Measurements from ENCODE around the gene CRLF2. TPM values are rescaled to one million over a fixed set of nuclear protein-coding genes. Genes with fewer than 3 reads are reported as not detected.
"Not testable (repeated sequence)": the region's sequence is repeated elsewhere in the genome, so short reads cannot be mapped to it uniquely, and the experiment has no call there.

The CRLF2 gene
- polyA plus RNA-seq, 1 donor, result not detected

- peak; percentile 62 for DNase-seq
Measured at GRCh38 chrX:1165535-1166196, 46.8 kb downstream of the CRLF2 start.

- DNase-seq, result peak; percentile 42
Measured at GRCh38 chrX:1164322-1165288, 47.8 kb downstream of the CRLF2 start.

GRCh38 chrX:1163231-1163630 lies 49.2 kb downstream of the CRLF2 start:
- no peak for DNase-seq

- no peak for DNase-seq
Measured at GRCh38 chrX:1162119-1162916, 50.1 kb downstream of the CRLF2 start.

GRCh38 chrX:1159548-1159947 lies 52.9 kb downstream of the CRLF2 start:
- DNase-seq, result no peak

- not testable (repeated sequence) for DNase-seq
Measured at GRCh38 chrX:1156681-1157455, 55.6 kb downstream of the CRLF2 start.

- DNase-seq, result no peak
Measured at GRCh38 chrX:1153940-1154339, 58.5 kb downstream of the CRLF2 start.

GRCh38 chrX:1152090-1152489 lies 60.4 kb downstream of the CRLF2 start:
- DNase-seq, result no peak

GRCh38 chrX:1151378-1152077 lies 60.9 kb downstream of the CRLF2 start:
- DNase-seq, result no peak

GRCh38 chrX:1150569-1151347 lies 61.7 kb downstream of the CRLF2 start:
- no peak for DNase-seq

- DNase-seq, result no peak
Measured at GRCh38 chrX:1147611-1148515, 64.6 kb downstream of the CRLF2 start.

GRCh38 chrX:1144293-1144692 lies 68.2 kb downstream of the CRLF2 start:
- no peak for DNase-seq

Other genes with a start within 250 kb of the CRLF2 start
- 4.9 TPM for gene CSF2RA, start 56.2 kb upstream of the CRLF2 start, polyA plus RNA-seq (ENCODE audit: insufficient read length)
- 19.4 TPM for gene IL3RA, start 124.1 kb upstream of the CRLF2 start, polyA plus RNA-seq (ENCODE audit: insufficient read length)
- 560 TPM for gene SLC25A6, start 179.5 kb upstream of the CRLF2 start, polyA plus RNA-seq (ENCODE audit: insufficient read length)
- gene ASMTL, start 240.3 kb upstream of the CRLF2 start, polyA plus RNA-seq (ENCODE audit: insufficient read length), result 29.7 TPM

All from hindlimb muscle (tissue), 1 donor.